HG03575 (cell line): Measurements from ENCODE around the gene LIPF.
"Not testable (repeated sequence)": the region's sequence is repeated elsewhere in the genome, so short reads cannot be mapped to it uniquely, and the experiment has no call there.

ENCODE experiments used
- ATAC-seq: cut with Tn5 transposase; IDR thresholded peaks from one replicate; pipeline ENCODE4 v1.9.1; 2021; ENCODE audit not compliant: unreplicated experiment, insufficient number of reproducible peaks, low FRiP score; ENCODE audit errors: extremely low read depth

Gene LIPF

GRCh38 chr10:88664142-88664541 is at the start of gene LIPF:
LIPF (plus strand) TSS chr10:88664442; CDS start chr10:88667298, 2,856 bp downstream.
- no peak for ATAC-seq

DNA sequence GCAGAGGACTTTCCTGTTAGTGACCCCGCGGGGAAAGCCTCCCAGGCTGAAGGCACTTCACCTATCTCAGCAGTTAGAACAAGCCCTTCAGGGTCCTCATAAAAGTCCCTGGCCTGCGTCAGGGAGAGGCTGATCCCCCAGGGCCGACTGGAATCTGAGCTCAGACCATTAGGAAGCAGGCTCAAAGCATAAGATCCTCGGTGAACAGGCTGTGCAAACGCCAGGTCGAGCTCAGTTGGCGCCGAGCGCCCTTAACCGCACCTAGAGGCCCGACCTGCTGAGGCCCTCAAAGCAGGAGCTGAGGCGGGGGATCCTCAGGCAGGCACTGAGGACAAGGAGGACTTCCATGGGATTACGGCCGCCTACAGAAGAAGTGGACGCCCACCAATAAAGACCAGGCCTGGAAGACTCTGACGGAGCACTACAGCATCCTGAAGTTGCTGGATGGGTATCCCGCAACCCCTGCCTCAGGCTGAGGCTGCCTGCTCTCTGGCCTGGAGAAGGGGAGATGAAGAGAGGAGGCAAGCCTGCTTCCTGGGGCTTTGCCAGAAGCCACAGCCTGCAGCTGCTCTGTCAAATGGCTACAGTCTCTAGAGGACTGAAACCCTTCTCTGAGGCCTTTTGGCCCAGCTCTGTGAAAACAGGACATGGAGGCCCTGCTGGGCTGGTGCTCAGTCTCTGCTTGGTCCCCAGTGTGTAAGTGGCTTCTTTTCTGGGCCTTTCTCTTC is 47.8 kb upstream of the LIPF start:
- ATAC-seq: no peak

DNA sequence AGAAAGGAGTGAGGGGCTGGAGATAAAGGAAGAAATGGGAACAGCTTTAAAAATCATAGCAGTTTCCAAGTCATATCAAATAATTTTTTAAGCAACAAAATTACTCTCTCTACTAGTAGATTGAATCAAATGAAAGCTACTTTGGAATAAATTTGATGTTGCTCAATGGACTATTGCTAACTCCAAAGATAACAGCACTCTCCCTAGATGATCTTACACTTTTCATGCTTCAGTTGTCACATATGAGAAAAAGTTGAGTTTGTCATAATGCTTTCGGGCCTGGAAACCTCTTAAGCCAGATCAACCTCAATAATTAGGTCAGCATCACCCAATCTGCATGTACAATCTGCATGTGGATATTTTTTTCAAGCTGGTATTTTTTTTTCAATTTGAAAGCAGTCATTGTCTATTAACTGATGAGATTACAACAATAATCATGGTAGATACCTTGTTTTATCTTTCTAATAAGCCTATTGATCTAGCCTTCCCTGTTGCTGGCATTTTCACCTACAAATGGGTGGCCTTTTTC is 46.4 kb upstream of the LIPF start:
- no peak for ATAC-seq

DNA sequence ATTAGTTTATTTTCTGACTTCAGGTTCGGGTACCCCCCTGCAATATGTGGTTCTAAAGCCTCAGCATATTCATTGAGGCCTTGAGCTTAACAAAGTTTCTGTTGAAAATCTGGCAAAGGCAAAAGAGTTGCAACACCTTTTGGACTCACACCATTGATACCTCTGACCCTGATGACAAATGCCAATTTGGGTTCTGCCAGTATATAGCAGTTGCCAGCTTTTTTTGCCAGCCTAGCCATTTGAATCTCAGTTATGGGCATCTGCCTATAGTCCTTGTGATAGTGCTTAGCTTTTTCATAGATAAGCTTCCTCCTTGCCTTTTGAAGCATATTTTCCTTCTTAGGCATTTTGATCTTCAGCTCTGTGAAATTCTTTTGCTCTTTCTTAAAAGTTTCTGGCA is 45.7 kb upstream of the LIPF start:
- ATAC-seq: no peak

GRCh38 chr10:88620441-88620840 is 43.8 kb upstream of the LIPF start:
- ATAC-seq: no peak

DNA sequence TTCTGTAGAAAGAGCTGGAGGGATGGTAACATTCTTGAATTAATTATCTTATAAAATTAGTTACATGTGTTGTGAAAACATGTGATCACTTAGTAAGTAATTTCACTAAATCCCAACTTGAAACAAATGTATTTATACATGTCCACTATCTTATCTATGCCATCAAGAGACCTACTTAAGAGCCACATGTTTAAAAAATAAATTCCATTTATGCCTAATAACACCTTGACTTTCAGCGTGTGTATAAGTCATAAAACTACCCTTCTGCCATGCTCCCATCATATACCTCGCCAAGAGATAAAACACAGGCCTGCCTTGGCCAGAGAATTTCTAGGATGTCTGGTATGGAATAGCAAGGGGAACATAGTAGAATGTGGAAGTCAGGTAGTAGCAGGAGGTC is 40.4 kb upstream of the LIPF start:
- ATAC-seq: no peak

GRCh38 chr10:88624840-88625239 is 39.4 kb upstream of the LIPF start:
- ATAC-seq: no peak

GRCh38 chr10:88640186-88640585 is 24.1 kb upstream of the LIPF start:
- ATAC-seq: no peak

- ATAC-seq: no peak
Observed at GRCh38 chr10:88642209-88642608, 22.0 kb upstream of the LIPF start.

DNA sequence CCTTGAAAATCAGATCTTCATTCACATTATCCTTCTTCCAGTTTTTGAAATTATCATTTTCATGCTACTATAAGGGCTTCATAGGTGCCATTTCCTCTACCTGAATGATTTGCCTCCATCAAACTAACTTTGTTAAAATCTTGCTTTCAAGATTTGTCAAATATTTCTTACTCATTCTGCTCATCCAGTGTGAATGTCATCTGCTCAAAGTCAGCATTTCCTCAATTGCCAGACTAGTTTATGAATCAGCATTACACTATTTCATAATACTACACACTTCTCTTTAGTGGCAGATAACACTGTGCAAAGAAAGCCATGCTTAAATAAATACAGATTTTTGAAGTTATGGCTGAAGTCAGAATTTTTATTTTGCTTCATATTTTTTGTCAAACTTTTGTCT is 21.3 kb upstream of the LIPF start:
- no peak for ATAC-seq

DNA sequence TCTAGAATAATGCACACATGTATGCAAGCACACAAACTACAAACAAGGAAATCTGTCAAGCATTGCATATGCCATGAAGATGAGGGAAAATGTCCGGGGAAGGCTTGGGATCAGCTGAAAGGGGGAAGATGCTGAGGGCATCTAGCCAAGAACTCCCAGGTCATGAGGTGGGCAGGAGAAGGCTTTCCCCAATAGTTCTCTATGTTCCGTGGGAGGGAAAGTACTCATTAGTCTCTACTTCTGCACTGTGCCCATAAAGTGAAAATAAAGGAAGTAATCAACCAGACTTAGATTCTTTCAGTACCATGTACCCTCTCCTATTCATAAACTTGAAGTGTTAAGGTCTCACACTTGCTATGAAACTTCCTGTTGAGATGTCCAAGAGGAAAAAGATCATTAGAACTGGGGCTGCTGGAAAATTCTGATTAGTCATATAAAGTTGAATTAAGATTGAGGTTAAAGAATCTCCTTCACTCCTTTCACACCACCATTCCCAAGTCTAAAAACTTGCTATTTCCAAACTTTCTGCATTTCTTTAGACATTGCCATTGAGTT is 17.1 kb upstream of the LIPF start:
- no peak for ATAC-seq

DNA sequence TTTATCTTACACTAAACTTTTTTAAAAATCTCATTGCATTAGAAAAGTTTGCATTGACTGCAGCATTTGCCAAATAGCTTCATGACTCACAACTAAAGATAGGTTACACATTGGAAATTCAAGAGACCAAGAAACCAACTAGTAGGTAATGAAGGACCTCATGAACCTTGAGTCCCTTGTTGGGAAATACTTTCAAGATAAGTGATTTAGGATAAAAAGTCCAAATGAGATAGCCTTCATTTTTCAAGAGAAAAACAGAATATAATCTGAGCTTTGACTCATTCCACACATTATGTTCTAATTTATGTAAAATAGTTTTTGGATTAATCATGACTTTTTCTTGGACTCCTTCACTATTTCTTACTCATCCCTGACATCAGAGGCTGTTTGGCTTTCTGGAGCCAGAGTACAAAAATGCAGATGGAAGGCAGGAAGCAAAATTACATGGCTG is 13.1 kb upstream of the LIPF start:
- ATAC-seq: no peak

DNA sequence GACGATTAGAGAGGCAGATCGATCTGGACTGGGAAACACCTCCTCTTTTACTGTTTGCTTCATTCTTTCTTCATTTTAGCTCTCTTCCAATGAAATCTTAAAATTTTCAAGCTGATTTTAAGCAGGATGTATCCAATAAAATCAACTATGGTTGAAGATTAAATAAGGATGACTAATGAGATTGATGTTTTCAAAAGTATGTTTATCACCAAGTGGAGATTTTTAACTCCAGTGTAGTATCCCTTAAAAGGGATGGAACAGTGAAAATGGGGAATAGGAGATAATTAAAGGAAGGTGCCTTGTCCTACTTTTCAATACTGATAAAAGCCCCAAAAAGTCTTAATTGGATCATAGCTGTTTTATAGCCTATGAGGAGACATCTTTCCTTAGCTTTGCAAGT is 11.6 kb upstream of the LIPF start:
- ATAC-seq: no peak

DNA sequence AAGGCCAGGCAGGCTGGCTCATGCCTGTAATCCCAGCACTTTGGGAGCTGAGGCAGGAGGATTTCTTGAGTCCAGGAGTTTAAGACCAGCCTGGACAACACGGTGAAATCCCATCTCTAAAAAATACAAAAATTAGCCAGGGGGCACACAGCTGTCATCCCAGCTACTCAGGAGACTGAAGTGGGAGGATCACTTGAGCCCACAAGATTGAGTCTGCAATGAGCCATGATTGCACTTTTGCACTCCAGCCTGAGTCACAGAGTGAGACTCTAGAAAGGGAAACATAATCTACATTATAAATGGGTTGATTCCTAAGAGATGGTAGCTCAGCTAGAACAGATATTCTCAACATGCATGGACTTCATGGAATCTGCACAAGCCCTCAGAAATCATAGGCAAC is 6.3 kb upstream of the LIPF start:
- no peak for ATAC-seq

DNA sequence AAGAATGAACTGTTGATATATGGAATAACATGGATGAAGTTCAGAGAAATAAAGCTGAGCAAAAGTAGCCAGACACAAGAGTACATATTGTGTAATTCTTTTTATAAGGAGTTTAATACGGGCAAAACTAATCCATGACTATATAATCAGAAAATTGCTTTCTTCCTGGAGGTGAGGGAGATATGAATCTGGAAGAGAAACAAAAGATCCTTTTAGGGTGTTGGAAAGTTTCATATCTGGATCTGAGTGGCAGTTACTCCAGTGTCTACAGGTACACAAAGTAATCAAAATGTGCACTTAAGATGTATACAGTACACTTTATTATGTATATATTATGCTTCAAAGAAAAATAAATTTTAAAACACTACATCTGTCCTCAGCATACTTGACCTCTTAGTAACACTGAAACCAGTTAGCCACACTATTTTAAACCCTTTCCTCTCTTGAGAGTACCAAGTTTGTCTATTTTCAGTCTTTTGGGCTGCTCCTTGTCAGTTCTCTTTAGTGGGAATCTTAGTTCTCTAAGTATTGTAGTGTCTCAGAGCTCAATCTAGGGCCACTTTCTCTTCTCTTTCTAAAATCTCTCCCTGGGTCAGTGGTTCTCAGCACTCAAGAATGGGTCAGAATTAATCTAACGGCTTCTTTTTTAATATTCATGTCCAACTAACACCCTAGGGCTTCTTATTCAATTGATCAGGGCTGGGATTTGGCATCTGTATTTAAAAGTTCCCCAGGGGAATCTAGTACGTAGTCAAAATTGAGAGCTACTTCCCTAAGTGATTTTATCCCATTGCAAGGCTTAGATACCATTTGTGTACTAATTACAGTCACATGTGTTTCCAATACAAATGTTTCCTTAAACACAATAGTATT is 4.3 kb upstream of the LIPF start:
- no peak for ATAC-seq

GRCh38 chr10:88660598-88660884 is 3.7 kb upstream of the LIPF start:
- ATAC-seq: no peak

GRCh38 chr10:88661018-88661417 is 3.2 kb upstream of the LIPF start:
- ATAC-seq: no peak

GRCh38 chr10:88661577-88661976 is 2.7 kb upstream of the LIPF start:
- no peak for ATAC-seq

- ATAC-seq: not testable (repeated sequence)
Observed at GRCh38 chr10:88663153-88663552, 1.1 kb upstream of the LIPF start.

GRCh38 chr10:88668465-88668864 is 4.2 kb downstream of the LIPF start:
- no peak for ATAC-seq
